HL-60 (cell line): ENCODE measurements around the gene CPS1.

ENCODE experiments used
- DNase-seq, 2 experiments: peaks; one replicate each; pipeline ENCODE4 v3.0.0-alpha.2; 2010 to 2020; ENCODE audit warnings: low read depth in 1 of 2, low spot score in 1 of 2
- H3K27ac ChIP-seq: fragments of 250-450 bp; sonication (Bioruptor Pico); replicated peaks from 2 replicates; pipeline ENCODE4 v1.5.1; 2020; ENCODE audit warnings: mild to moderate bottlenecking, moderate library complexity
- H3K27me3 ChIP-seq: fragments of 250-450 bp; sonication (Bioruptor Pico); 2 replicates; pipeline ENCODE4 v1.5.1; 2021; ENCODE audit warnings: mild to moderate bottlenecking, moderate library complexity; ENCODE audit not compliant: insufficient read depth, poor library complexity, severe bottlenecking
- H3K4me3 ChIP-seq: replicated peaks from 2 replicates; pipeline ENCODE4 v1.5.1; 2011; ENCODE audit warnings: mild to moderate bottlenecking, control low read depth, low read length; ENCODE audit not compliant: insufficient read depth
- CTCF ChIP-seq: IDR thresholded peaks from one replicate; pipeline ENCODE4 v1.5.1; 2011; ENCODE audit warnings: low read length, control low read depth, inconsistent platforms; ENCODE audit not compliant: insufficient read depth
- GABPA ChIP-seq: IDR thresholded peaks from 2 replicates; pipeline ENCODE4 v1.6.1; 2012; ENCODE audit warnings: low read depth
- POLR2AphosphoS5 ChIP-seq: IDR thresholded peaks from 2 replicates; pipeline ENCODE4 v1.6.1; 2012; ENCODE audit warnings: low read depth
- REST ChIP-seq: IDR thresholded peaks from 2 replicates; pipeline ENCODE4 v1.6.1; 2012; ENCODE audit warnings: low read depth; ENCODE audit not compliant: insufficient replicate concordance
- SPI1 ChIP-seq: IDR thresholded peaks from 2 replicates; pipeline ENCODE4 v1.6.1; 2012; ENCODE audit warnings: low read depth, mild to moderate bottlenecking, borderline replicate concordance
- long read RNA-seq: library from polyadenylated mRNA; unstranded; transcript quantifications from one replicate; pipeline ENCODE4 v2.0.0, GENCODE V29; 2020

CPS1 gene
- long read RNA-seq, full-length matches to known transcripts, result 2 of 20 reads
- long read RNA-seq, partial matches to known transcripts, result 8 of 20 reads
- long read RNA-seq, other reads (novel, unspliced or antisense), result 10 of 20 reads

GRCh38 chr2:210556329-210556980 lies at the start of gene CPS1:
Gene CPS1, plus strand, starts transcription at chr2:210556599. Its CDS starts 135 bp downstream, at chr2:210556734.
- Histone ChIP-seq H3K4me3 (no peak within 1 kb of the TSS), H3K27me3 (no peaks in the 10 kb centered on the region), H3K27ac (no peak within 1 kb of the TSS)
- TF ChIP-seq REST (no peak), CTCF (no peak), SPI1 (no peak), GABPA (no peak), POLR2AphosphoS5 (no peak)
- no peak for DNase-seq

DNA sequence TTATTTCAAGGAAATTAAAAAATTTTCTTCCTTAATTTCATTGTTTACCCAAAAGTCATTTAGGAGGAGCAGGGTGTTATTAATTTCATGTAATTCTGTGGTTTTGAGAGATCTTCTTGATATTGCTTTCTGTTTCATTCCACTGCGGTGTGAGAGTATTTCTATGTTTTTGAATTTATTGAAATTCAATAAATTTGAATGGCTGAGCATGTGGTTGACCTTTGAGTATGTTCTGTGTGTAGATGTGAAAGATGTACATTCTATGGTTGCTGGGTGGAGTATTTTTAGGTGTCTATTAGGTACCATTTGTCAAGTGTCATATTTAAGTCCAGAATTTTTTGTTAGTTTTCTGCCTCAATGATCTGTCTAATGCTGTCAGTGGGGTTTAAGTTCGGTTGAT lies 40.5 kb upstream of the CPS1 start:
- no peak overlapping the region for H3K27ac ChIP-seq
- DNase-seq, result no peak
- H3K27me3 ChIP-seq, result no peaks in the 10 kb centered on the region
- no peak overlapping the region for H3K4me3 ChIP-seq
- TF ChIP-seq REST, result no peak

DNA sequence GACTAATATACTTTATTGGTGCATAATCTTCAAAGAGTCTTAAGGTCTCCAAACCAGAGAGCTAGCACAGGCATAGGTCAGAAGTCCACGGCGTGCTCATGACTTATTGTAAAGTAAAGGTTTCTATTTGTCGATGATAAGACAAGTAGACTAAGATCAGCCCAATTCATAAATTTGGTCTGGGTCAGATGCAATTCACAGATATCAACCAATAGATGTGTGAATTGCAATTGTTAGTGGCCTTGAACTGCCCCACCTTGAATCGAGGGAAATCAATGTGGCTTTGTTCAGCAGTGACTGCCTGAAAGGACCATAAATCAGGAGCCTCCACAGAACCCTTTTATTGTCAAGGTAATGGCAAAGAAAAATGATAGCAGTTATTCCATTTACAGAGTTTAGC lies 39.1 kb upstream of the CPS1 start:
- H3K27me3 ChIP-seq, result no peaks in the 10 kb centered on the region
- H3K4me3 ChIP-seq, result no peak overlapping the region
- DNase-seq, result no peak
- no peak overlapping the region for H3K27ac ChIP-seq
- TF ChIP-seq REST, result no peak
- no peak for TF ChIP-seq CTCF
- TF ChIP-seq GABPA, result no peak
- no peak for TF ChIP-seq SPI1
- no peak for TF ChIP-seq POLR2AphosphoS5
